Mammary epithelial cell (primary cell): ENCODE results near the gene KRT34.

Source experiments
- CTCF ChIP-seq, 2 donors: IDR thresholded peaks in 1 of 2; conservative IDR thresholded peaks in 1 of 2; 2 replicates each; pipeline ENCODE4 v1.5.1; 2011 to 2012; ENCODE audit warnings: inconsistent platforms in 2 of 2, low read length in 2 of 2, mild to moderate bottlenecking in 2 of 2, control low read depth in 1 of 2, low read depth in 1 of 2; ENCODE audit not compliant: insufficient read depth in 1 of 2; ENCODE audit errors: extremely low read depth in 1 of 2
- EZH2 ChIP-seq: IDR thresholded peaks from 2 replicates; pipeline ENCODE4 v1.6.1; 2012; ENCODE audit warnings: low read length, inconsistent platforms, borderline replicate concordance

- no peak for TF ChIP-seq CTCF (conservative IDR thresholded peaks at IDR 0.05 in 1 of 2, IDR thresholded peaks at IDR 0.05 in 1 of 2; ENCODE audit: extremely low read depth in 1 of 2, insufficient read depth in 1 of 2, low read depth in 1 of 2, low read length in 2 of 2)
- TF ChIP-seq EZH2 = no peak
These were observed 11.7 kb upstream of the KRT34 start for GRCh38 chr17:41393826-41394225.
